Astrocyte (in vitro differentiated cells and primary cell): Measurements from ENCODE around the gene NCF2.

Experiments used
- CTCF ChIP-seq: IDR thresholded peaks from 2 replicates; pipeline ENCODE4 v1.5.1; 2011; ENCODE audit warnings: low read depth, mild to moderate bottlenecking, inconsistent platforms, low read length, moderate library complexity; ENCODE audit not compliant: insufficient read depth
- EZH2 ChIP-seq: IDR thresholded peaks from 2 replicates; pipeline ENCODE4 v1.6.1; 2012; ENCODE audit warnings: mild to moderate bottlenecking, low read length, inconsistent platforms; ENCODE audit not compliant: insufficient read depth

GRCh38 chr1:183512450-183512849 lies 77.8 kb downstream of the NCF2 start:
- TF ChIP-seq CTCF (no peak), EZH2 (no peak)
